Nephron progenitor cell (in vitro differentiated cells): ENCODE data around the gene NFAM1.

Experiments used
- DNase-seq: peaks from one replicate; pipeline ENCODE4 v3.0.0; 2021
- H3K27ac Mint-ChIP-seq: 2 replicates; pipeline ENCODE4 v1.8.0; 2021; ENCODE audit warnings: mild to moderate bottlenecking, moderate library complexity, mixed read lengths
- H3K27me3 Mint-ChIP-seq: 2 replicates; pipeline ENCODE4 v1.8.0; 2021; ENCODE audit warnings: mild to moderate bottlenecking, low read depth, mixed read lengths; ENCODE audit not compliant: poor library complexity
- H3K36me3 Mint-ChIP-seq: 2 replicates; pipeline ENCODE4 v1.8.0; 2021; ENCODE audit warnings: low read depth, mixed read lengths
- H3K4me1 Mint-ChIP-seq: 2 replicates; pipeline ENCODE4 v1.8.0; 2021; ENCODE audit warnings: mixed read lengths
- H3K4me3 Mint-ChIP-seq: 2 replicates; pipeline ENCODE4 v1.8.0; 2021; ENCODE audit warnings: mild to moderate bottlenecking, moderate library complexity, mixed read lengths
- H3K9me3 Mint-ChIP-seq: 2 replicates; pipeline ENCODE4 v1.8.0; 2021; ENCODE audit warnings: mild to moderate bottlenecking, moderate library complexity, mixed read lengths
- CTCF ChIP-seq: fragments of 200-600 bp; sonication (generic); IDR thresholded peaks from 2 replicates; pipeline ENCODE4 v1.5.0; 2021; ENCODE audit warnings: antibody characterized with exemption

The NFAM1 gene

GRCh38 chr22:42433754-42434682 lies 1.8 kb upstream of the NFAM1 start:
- no peaks in the 10 kb centered on the region for H3K36me3 Mint-ChIP-seq
- H3K4me3 Mint-ChIP-seq = no peak overlapping the region
- no peak for TF ChIP-seq CTCF
- no peak overlapping the region for H3K27ac Mint-ChIP-seq
- H3K27me3 Mint-ChIP-seq = peaks cover 60% of the 10 kb centered on the region
- DNase-seq = no peak
- no peaks in the 10 kb centered on the region for H3K9me3 Mint-ChIP-seq
- peaks cover 47% of the 10 kb centered on the region for H3K4me1 Mint-ChIP-seq

- no peaks in the 10 kb centered on the region for H3K9me3 Mint-ChIP-seq
- peaks cover 59% of the 10 kb centered on the region for H3K27me3 Mint-ChIP-seq
- H3K36me3 Mint-ChIP-seq = no peaks in the 10 kb centered on the region
- H3K4me1 Mint-ChIP-seq = peaks cover 47% of the 10 kb centered on the region
- TF ChIP-seq CTCF = no peak
- no peak for DNase-seq
- H3K4me3 Mint-ChIP-seq = no peak overlapping the region
- H3K27ac Mint-ChIP-seq = no peak overlapping the region
These were observed 615 bp upstream of the NFAM1 start for GRCh38 chr22:42432818-42433217.

GRCh38 chr22:42431401-42432019 lies 693 bp downstream of the NFAM1 start:
- Mint-ChIP-seq H3K4me3 (peak overlapping the region; percentile 76), H3K9me3 (no peaks in the 10 kb centered on the region), H3K36me3 (no peaks in the 10 kb centered on the region), H3K27me3 (peaks cover 57% of the 10 kb centered on the region), H3K27ac (no peak overlapping the region), H3K4me1 (peaks cover 53% of the 10 kb centered on the region)
- peak; percentile 32 for DNase-seq
- no peak for TF ChIP-seq CTCF

- Mint-ChIP-seq H3K4me1 (peaks cover 57% of the 10 kb centered on the region), H3K4me3 (peak overlapping the region; percentile 57), H3K27me3 (peaks cover 56% of the 10 kb centered on the region), H3K9me3 (no peaks in the 10 kb centered on the region), H3K27ac (peak overlapping the region; percentile 61), H3K36me3 (no peaks in the 10 kb centered on the region)
- no peak for TF ChIP-seq CTCF
- DNase-seq = no peak
These were observed 1.6 kb downstream of the NFAM1 start for GRCh38 chr22:42430528-42431125.

GRCh38 chr22:42428760-42429159 lies 3.4 kb downstream of the NFAM1 start:
- no peaks in the 10 kb centered on the region for H3K9me3 Mint-ChIP-seq
- no peak for DNase-seq
- peaks cover 68% of the 10 kb centered on the region for H3K4me1 Mint-ChIP-seq
- no peak overlapping the region for H3K4me3 Mint-ChIP-seq
- TF ChIP-seq CTCF = no peak
- H3K27me3 Mint-ChIP-seq = peaks cover 62% of the 10 kb centered on the region
- no peaks in the 10 kb centered on the region for H3K36me3 Mint-ChIP-seq
- H3K27ac Mint-ChIP-seq = no peak overlapping the region
